ENCODE measurements around the gene UBE2L5.
"Not testable (repeated sequence)": the region's sequence is repeated elsewhere in the genome, so short reads cannot be mapped to it uniquely, and the experiment has no call there.

UBE2L5 gene

DNA sequence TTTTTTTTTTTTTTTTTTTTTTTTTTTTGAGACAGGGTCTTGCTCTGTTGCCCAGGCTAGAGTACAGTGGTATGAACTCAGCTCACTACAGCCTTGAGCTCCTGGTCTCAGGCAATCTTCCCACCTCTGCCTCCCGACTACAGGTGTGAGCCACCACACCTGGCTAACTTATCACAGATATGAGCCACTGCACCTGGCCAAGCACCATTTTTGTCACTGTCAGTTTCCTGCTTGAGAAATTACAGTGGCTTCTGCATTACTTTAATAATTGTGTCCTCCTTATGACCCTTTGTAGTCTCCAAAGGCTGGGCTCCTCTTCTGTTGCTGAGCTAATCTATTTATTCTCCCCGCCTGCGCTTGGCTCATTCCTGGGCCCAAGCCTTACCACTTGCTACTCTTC, 16.0 kb downstream of the UBE2L5 start:
- TF ChIP-seq, protein P1, sequence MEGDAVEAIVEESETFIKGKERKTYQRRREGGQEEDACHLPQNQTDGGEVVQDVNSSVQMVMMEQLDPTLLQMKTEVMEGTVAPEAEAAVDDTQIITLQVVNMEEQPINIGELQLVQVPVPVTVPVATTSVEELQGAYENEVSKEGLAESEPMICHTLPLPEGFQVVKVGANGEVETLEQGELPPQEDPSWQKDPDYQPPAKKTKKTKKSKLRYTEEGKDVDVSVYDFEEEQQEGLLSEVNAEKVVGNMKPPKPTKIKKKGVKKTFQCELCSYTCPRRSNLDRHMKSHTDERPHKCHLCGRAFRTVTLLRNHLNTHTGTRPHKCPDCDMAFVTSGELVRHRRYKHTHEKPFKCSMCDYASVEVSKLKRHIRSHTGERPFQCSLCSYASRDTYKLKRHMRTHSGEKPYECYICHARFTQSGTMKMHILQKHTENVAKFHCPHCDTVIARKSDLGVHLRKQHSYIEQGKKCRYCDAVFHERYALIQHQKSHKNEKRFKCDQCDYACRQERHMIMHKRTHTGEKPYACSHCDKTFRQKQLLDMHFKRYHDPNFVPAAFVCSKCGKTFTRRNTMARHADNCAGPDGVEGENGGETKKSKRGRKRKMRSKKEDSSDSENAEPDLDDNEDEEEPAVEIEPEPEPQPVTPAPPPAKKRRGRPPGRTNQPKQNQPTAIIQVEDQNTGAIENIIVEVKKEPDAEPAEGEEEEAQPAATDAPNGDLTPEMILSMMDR (IDR thresholded peaks at IDR 0.05; ENCODE audit: low read depth, low read length) = no peak
- no peak overlapping the region for H3K4me3 ChIP-seq (replicated peaks in 1 of 2; ENCODE audit: low read depth in 2 of 2, low read length in 2 of 2)
- no peak for DNase-seq (ENCODE audit: low read depth in 2 of 2)

DNA sequence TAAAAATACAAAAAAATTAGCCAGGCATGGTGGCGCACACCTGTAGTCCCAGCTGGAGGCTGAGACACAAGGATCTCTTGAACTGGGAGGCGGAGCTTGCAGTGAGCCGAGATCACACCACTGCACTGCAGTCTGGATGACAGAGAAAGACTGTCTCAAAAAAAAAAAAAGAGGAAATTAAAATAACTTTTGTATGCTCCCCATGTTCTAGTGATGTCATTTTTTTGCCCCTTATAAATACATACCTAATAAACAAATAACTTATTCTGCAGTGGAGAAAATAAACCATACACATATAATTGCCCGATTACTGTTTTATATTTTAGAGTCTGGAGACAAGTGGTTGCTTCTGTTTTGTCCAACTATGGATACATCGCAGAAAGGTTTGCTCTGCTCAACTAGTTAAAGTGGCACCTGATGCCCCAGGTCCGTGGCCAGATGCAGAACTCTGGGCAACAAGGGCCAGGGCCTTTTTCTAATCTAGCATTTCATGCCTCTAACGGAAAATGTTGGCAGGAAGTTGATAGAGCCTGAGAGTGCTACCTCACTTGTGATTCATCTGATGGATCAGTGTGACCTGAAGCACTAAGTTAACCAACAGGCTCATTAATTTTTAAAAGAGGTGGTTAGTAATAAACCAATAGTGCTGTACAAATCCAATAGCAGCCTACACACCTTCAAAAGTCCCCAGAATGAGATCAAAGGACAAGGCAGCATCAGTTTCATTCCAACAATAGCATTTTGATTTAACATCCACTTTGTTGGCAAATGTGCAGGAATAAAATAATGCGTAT, 18.8 kb downstream of the UBE2L5 start:
- no peak overlapping the region for H3K4me3 ChIP-seq (replicated peaks in 1 of 2; ENCODE audit: low read depth in 2 of 2, low read length in 2 of 2)
- TF ChIP-seq, protein P1 (IDR thresholded peaks at IDR 0.05; ENCODE audit: low read depth, low read length) = no peak
- DNase-seq (ENCODE audit: low read depth in 2 of 2) = no peak

DNA sequence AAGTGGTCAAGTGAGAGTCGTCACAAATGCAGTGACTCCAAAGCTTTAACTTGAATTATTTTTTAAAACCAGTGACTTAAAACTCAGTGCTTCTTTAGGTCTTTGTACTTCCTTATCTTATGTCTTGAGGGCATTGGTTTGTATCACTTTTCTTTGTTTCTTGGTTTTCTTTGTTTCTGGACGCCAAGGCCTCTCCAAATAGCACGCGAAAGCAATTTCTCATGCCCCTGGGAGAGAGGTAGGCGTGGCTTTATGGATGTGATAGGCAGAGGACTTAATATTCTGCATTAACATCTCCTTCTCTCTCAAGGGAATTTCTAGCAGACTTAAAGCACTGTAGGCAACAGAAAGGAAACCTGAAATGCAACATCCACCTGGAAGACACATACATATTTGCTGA, 20.6 kb downstream of the UBE2L5 start:
- no peak overlapping the region for H3K4me3 ChIP-seq (replicated peaks in 1 of 2; ENCODE audit: low read depth in 2 of 2, low read length in 2 of 2)
- DNase-seq (ENCODE audit: low read depth in 2 of 2) = no peak
- TF ChIP-seq, protein P1 (IDR thresholded peaks at IDR 0.05; ENCODE audit: low read depth, low read length) = no peak

DNA sequence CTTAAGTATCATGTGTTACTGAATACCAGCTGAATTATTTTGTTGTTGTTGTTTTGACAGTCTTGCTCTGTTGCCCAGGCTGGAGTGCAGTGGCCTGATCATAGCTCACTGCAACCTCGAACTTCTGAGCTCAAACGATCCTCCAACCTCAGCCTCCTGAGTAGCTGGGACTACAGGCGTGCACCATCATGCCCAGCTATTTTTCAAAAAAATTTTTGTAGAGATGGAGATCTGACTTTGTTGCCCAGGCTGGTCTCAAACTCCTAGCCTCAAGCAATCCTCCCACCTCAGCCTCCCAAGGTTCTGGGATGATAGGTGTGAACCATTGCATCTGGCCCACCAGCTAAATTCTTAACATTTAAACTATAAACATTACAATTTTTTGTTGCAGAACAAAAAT, 21.2 kb downstream of the UBE2L5 start:
- DNase-seq (ENCODE audit: low read depth in 2 of 2); H3K4me3 ChIP-seq (replicated peaks in 1 of 2; ENCODE audit: low read depth in 2 of 2, low read length in 2 of 2): not testable (repeated sequence)

DNA sequence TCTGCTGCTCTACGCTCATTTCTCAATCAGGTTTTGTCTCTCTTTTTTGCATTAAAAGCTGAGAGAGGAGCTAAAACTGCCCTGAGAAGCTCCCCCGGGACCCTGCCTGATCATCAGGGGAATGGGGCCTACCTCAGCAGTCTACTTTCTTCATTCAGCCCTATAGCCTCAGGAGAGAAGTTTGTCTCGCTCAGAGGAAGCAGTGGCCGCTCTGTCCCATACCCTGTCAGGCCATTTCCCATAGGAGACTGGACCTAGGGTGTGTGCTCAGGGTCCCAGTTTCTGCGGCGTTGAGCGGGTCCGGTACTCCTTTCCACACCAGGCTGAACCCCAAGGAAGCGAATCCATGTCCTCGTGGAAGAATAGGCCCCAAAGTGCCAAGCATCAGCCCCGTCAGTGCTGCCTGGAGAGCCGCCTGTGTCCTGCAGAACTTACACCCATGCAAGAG, 21.7 kb downstream of the UBE2L5 start:
- no peak for DNase-seq (ENCODE audit: low read depth in 2 of 2)
- H3K4me3 ChIP-seq (replicated peaks in 1 of 2; ENCODE audit: low read depth in 2 of 2, low read length in 2 of 2) = no peak overlapping the region
- TF ChIP-seq, protein P1 (IDR thresholded peaks at IDR 0.05; ENCODE audit: low read depth, low read length) = no peak

DNA sequence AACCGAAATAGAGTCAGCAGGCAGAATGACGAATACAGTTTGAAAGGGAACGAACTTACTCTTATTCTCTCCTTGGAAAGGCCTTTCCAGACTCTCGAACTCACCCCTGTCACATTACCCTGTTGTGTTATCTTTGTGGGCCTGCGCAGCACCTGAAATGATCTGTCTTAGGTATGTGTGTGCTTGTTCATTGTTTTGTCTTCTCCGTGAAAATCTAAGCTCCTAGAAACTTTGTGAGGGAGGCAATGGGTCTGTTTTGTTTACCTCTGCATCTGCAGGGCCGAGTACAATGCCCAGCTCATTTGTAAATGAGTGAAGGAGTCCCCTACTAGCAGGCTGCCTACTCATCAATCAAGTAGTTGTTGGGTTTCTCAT, 23.8 kb downstream of the UBE2L5 start:
- TF ChIP-seq, protein P1 (IDR thresholded peaks at IDR 0.05; ENCODE audit: low read depth, low read length) = no peak
- H3K4me3 ChIP-seq (replicated peaks in 1 of 2; ENCODE audit: low read depth in 2 of 2, low read length in 2 of 2) = peak overlapping the region in 1 of 2 donors; percentile 34
- no peak for DNase-seq (ENCODE audit: low read depth in 2 of 2)

DNA sequence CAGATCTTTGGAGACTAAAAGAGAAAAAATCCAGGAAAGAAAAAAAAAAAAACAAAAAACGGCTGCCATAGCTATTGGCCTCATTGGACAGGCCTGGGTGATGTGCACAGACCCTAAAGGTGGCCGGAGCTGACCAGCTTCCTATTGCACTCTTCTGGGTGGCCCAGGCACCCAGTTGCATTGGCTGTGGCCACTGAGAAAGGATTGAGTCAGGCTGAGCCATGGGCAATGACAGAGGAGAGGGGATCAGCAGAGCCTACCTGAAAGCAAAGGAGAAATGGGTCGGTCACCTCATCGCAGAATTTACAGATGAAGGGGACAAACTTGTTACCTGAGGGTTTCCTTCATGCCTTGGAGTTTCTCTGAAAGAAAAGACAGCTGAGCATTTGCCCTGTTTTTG, 26.1 kb downstream of the UBE2L5 start:
- TF ChIP-seq, protein P1 (IDR thresholded peaks at IDR 0.05; ENCODE audit: low read depth, low read length) = no peak
- no peak for DNase-seq (ENCODE audit: low read depth in 2 of 2)

More for the DNA sequence above, 26.1 kb downstream of the UBE2L5 start:
- no peak overlapping the region for H3K4me3 ChIP-seq (replicated peaks in 1 of 2; ENCODE audit: low read depth in 2 of 2, low read length in 2 of 2)
